Testis (tissue), 3 donors: Measurements from ENCODE around the gene IL18R1. TPM values are rescaled to one million over a fixed set of nuclear protein-coding genes. Genes with fewer than 3 reads are reported as not detected.
"Not testable (repeated sequence)": the region's sequence is repeated elsewhere in the genome, so short reads cannot be mapped to it uniquely, and the experiment has no call there.

Experiments used
- DNase-seq: peaks from one replicate; pipeline ENCODE4 v3.0.0-alpha.2; 2019
- H3K27ac ChIP-seq, 2 donors: fragments of 200-600 bp; sonication (generic); one replicate each; pipeline ENCODE4 v1.5.1; 2019
- H3K27me3 ChIP-seq: fragments of 200-600 bp; sonication (generic); one replicate; pipeline ENCODE4 v1.5.1; 2019
- H3K36me3 ChIP-seq: fragments of 200-600 bp; sonication (generic); one replicate; pipeline ENCODE4 v1.5.1; 2017; ENCODE audit warnings: low read depth; ENCODE audit errors: missing control alignments
- H3K4me1 ChIP-seq: fragments of 200-600 bp; sonication (generic); one replicate; pipeline ENCODE4 v1.5.1; 2019
- H3K4me3 ChIP-seq, 2 donors: fragments of 200-600 bp; sonication (generic); one replicate each; pipeline ENCODE4 v1.5.1; 2017 to 2019
- H3K9me3 ChIP-seq: fragments of 200-600 bp; sonication (generic); one replicate; pipeline ENCODE4 v1.5.1; 2017
- CTCF ChIP-seq, 3 experiments: fragments of 450-650 bp in 2 of 3; fragments of 200-600 bp in 1 of 3; sonication (generic) in 1 of 3; IDR thresholded peaks; one replicate each; pipeline ENCODE4 v1.5.1; 2016 to 2019; ENCODE audit warnings: antibody characterized with exemption in 3 of 3, mild to moderate bottlenecking in 2 of 3, moderate library complexity in 1 of 3
- POLR2A ChIP-seq: fragments of 450-650 bp; IDR thresholded peaks from one replicate; pipeline ENCODE4 v1.6.1; 2017; ENCODE audit warnings: antibody characterized with exemption, mild to moderate bottlenecking, moderate library complexity
- WGBS, 2 donors: methylation state at CpG; one replicate each; pipeline ENCODE4 v1.1.5; 2018; 5-methylcytosine and 5-hydroxymethylcytosine counted together
- intact Hi-C: fragments of 100-400 bp; cut with DNase I; formaldehyde crosslinking; loops from one replicate; pipeline ENCODE4 v1.15.1; 2023; ENCODE audit warnings: low total_unique reads
- polyA plus RNA-seq: library from polyadenylated mRNA; stranded (reverse); fragments of 350-450 nt; fragmentation: Illumina TruSeq; extraction: RNeasy Lipid Tissue Mini Kit (QIAGEN cat#74804); gene quantifications from one replicate; pipeline ENCODE4 v1.2.3, GENCODE V29; 2014; ENCODE audit warnings: low read depth, low replicate concordance; ENCODE audit not compliant: insufficient read depth
- total RNA-seq, 2 donors: library from RNA; depleted of rRNA; stranded (reverse); fragments of >200 nt; gene quantifications; one replicate each; pipeline ENCODE4 v1.2.3, GENCODE V29; 2016

IL18R1 gene
- total and polyA plus RNA-seq, 3 donors from 2014 or later, result 1.0 to 2.9 (median 1.1) TPM

GRCh38 chr2:102321941-102322719, 33.5 kb upstream of the IL18R1 start:
- H3K4me3 ChIP-seq, result no peak overlapping the region
- no peaks in the 10 kb centered on the region for H3K36me3 ChIP-seq
- H3K9me3 ChIP-seq, result no peaks in the 10 kb centered on the region
- intact Hi-C loops, result no loop called here
- WGBS, 2 donors, result 51 to 52% methylated on average over 6 of the region's 6 CpGs
- no peak for DNase-seq
- TF ChIP-seq CTCF (IDR thresholded peaks at IDR 0.05) (no peak), POLR2A (no peak)
- H3K27ac ChIP-seq, result no peak overlapping the region
- no peaks in the 10 kb centered on the region for H3K27me3 ChIP-seq
- H3K4me1 ChIP-seq, result no peaks in the 10 kb centered on the region

GRCh38 chr2:102324914-102325313, 30.7 kb upstream of the IL18R1 start:
- intact Hi-C loops, H3K27me3 ChIP-seq, H3K36me3 ChIP-seq, H3K9me3 ChIP-seq, H3K4me1 ChIP-seq, H3K4me3 ChIP-seq, DNase-seq, H3K27ac ChIP-seq: not testable (repeated sequence)
- 90 to 96% methylated on average over 4 to 5 of the region's 5 CpGs for WGBS, 2 donors

- no peak overlapping the region for H3K4me3 ChIP-seq
- H3K27me3 ChIP-seq, result no peaks in the 10 kb centered on the region
- H3K36me3 ChIP-seq, result no peaks in the 10 kb centered on the region
- intact Hi-C loops, result no loop called here
- no peak for DNase-seq
- H3K9me3 ChIP-seq, result no peaks in the 10 kb centered on the region
- no peaks in the 10 kb centered on the region for H3K4me1 ChIP-seq
- H3K27ac ChIP-seq, result no peak overlapping the region
- WGBS, 2 donors, result 70 to 73% methylated on average over 5 of the region's 5 CpGs
- TF ChIP-seq POLR2A (no peak), CTCF (IDR thresholded peaks at IDR 0.05) (no peak)
Observed at GRCh38 chr2:102331311-102331980, 24.1 kb upstream of the IL18R1 start.

- H3K4me1 ChIP-seq, result no peaks in the 10 kb centered on the region
- intact Hi-C loops, result no loop called here
- 87 to 89% methylated on average over 1 of the region's 1 CpG for WGBS, 2 donors
Observed at GRCh38 chr2:102334486-102334885, 21.1 kb upstream of the IL18R1 start.

More at GRCh38 chr2:102334486-102334885, 21.1 kb upstream of the IL18R1 start:
- H3K36me3 ChIP-seq, result no peaks in the 10 kb centered on the region
- DNase-seq, result no peak
- no peak overlapping the region for H3K27ac ChIP-seq
- H3K9me3 ChIP-seq, result no peaks in the 10 kb centered on the region
- no peaks in the 10 kb centered on the region for H3K27me3 ChIP-seq
- H3K4me3 ChIP-seq, result no peak overlapping the region
- no peak for TF ChIP-seq CTCF (IDR thresholded peaks at IDR 0.05)
- TF ChIP-seq POLR2A, result no peak
